ENCODE measurements around the gene NFIB. TPM values are rescaled to one million over a fixed set of nuclear protein-coding genes. Genes with fewer than 3 reads are reported as not detected.

Gene NFIB
- total RNA-seq, 1 donor from 2014 or later: 99.9 TPM

GRCh38 chr9:14246951-14247350 lies 67.0 kb downstream of the NFIB start:
- Histone ChIP-seq H3K27ac (no peak overlapping the region), H3K36me3 (no peaks in the 10 kb centered on the region), H3K9me3 (no peaks in the 10 kb centered on the region), H3K4me3 (no peak overlapping the region), H3K27me3 (no peaks in the 10 kb centered on the region), H3K4me1 (peaks cover 0 to 19% of the 10 kb centered on the region in 2 donors)
- TF ChIP-seq CTCF (IDR thresholded peaks at IDR 0.05): no peak
- intact Hi-C loops (cut with DNase I): no loop called here
- DNase-seq (ENCODE audit: low spot score in 2 of 2): no peak

- no peak for DNase-seq (ENCODE audit: low spot score in 2 of 2)
- intact Hi-C loops (cut with DNase I): no loop called here
- no peaks in the 10 kb centered on the region for H3K36me3 ChIP-seq
- no peaks in the 10 kb centered on the region for H3K9me3 ChIP-seq
- TF ChIP-seq CTCF (IDR thresholded peaks at IDR 0.05): no peak
- H3K4me3 ChIP-seq: no peak overlapping the region
- no peaks in the 10 kb centered on the region for H3K27me3 ChIP-seq
- no peak overlapping the region for H3K27ac ChIP-seq
- peaks cover 0 to 15% of the 10 kb centered on the region in 2 donors for H3K4me1 ChIP-seq
These were observed 67.9 kb downstream of the NFIB start for GRCh38 chr9:14245901-14246525.

- no peaks in the 10 kb centered on the region for H3K27me3 ChIP-seq
- H3K4me1 ChIP-seq: peaks cover 0 to 11% of the 10 kb centered on the region in 2 donors
- DNase-seq (ENCODE audit: low spot score in 2 of 2): no peak
- no peak overlapping the region for H3K27ac ChIP-seq
- H3K36me3 ChIP-seq: no peaks in the 10 kb centered on the region
- intact Hi-C loops (cut with DNase I): no loop called here
- H3K4me3 ChIP-seq: no peak overlapping the region
- no peak for TF ChIP-seq CTCF (IDR thresholded peaks at IDR 0.05)
- H3K9me3 ChIP-seq: no peaks in the 10 kb centered on the region
These were observed 70.4 kb downstream of the NFIB start for GRCh38 chr9:14243514-14244042.

GRCh38 chr9:14242150-14242805 lies 71.7 kb downstream of the NFIB start:
- no peaks in the 10 kb centered on the region for H3K36me3 ChIP-seq
- H3K27ac ChIP-seq: no peak overlapping the region
- TF ChIP-seq CTCF (IDR thresholded peaks at IDR 0.05): no peak
- no peak for DNase-seq (ENCODE audit: low spot score in 2 of 2)
- H3K4me1 ChIP-seq: peaks cover 0 to 15% of the 10 kb centered on the region in 2 donors
- H3K4me3 ChIP-seq: no peak overlapping the region
- intact Hi-C loops (cut with DNase I): no loop called here
- no peaks in the 10 kb centered on the region for H3K27me3 ChIP-seq
- no peaks in the 10 kb centered on the region for H3K9me3 ChIP-seq

GRCh38 chr9:14240537-14240936 lies 73.4 kb downstream of the NFIB start:
- Histone ChIP-seq H3K27me3 (no peaks in the 10 kb centered on the region), H3K4me3 (no peak overlapping the region), H3K27ac (no peak overlapping the region), H3K4me1 (peaks cover 0 to 22% of the 10 kb centered on the region in 2 donors), H3K36me3 (no peaks in the 10 kb centered on the region), H3K9me3 (no peaks in the 10 kb centered on the region)
- DNase-seq (ENCODE audit: low spot score in 2 of 2): no peak
- TF ChIP-seq CTCF (IDR thresholded peaks at IDR 0.05): no peak
- intact Hi-C loops (cut with DNase I): no loop called here
